ENCODE results near the gene FNDC3B.

FNDC3B gene

GRCh38 chr3:172110127-172110779, 70.9 kb downstream of the FNDC3B start:
- no peak for TF ChIP-seq CREB1 (IDR thresholded peaks at IDR 0.05; ENCODE audit: low read depth)
- no peak for TF ChIP-seq EGR1 (IDR thresholded peaks at IDR 0.05)
- no peak for TF ChIP-seq FOXM1 (IDR thresholded peaks at IDR 0.05; ENCODE audit: borderline replicate concordance, low read depth)
- no peak for TF ChIP-seq MAX (IDR thresholded peaks at IDR 0.05)
- TF ChIP-seq TEAD4 (IDR thresholded peaks at IDR 0.05) = no peak
- no peak for TF ChIP-seq TCF12 (IDR thresholded peaks at IDR 0.05; ENCODE audit: low read depth)
- TF ChIP-seq EP300 (IDR thresholded peaks at IDR 0.05; ENCODE audit: borderline replicate concordance) = no peak
- TF ChIP-seq TAF1 (IDR thresholded peaks at IDR 0.05; ENCODE audit: low read depth) = no peak
- no peak for TF ChIP-seq ZBTB7A (IDR thresholded peaks at IDR 0.05; ENCODE audit: low read depth)
- no peak for TF ChIP-seq RAD21 (IDR thresholded peaks at IDR 0.05; ENCODE audit: low read depth)

- TF ChIP-seq, protein P1, sequence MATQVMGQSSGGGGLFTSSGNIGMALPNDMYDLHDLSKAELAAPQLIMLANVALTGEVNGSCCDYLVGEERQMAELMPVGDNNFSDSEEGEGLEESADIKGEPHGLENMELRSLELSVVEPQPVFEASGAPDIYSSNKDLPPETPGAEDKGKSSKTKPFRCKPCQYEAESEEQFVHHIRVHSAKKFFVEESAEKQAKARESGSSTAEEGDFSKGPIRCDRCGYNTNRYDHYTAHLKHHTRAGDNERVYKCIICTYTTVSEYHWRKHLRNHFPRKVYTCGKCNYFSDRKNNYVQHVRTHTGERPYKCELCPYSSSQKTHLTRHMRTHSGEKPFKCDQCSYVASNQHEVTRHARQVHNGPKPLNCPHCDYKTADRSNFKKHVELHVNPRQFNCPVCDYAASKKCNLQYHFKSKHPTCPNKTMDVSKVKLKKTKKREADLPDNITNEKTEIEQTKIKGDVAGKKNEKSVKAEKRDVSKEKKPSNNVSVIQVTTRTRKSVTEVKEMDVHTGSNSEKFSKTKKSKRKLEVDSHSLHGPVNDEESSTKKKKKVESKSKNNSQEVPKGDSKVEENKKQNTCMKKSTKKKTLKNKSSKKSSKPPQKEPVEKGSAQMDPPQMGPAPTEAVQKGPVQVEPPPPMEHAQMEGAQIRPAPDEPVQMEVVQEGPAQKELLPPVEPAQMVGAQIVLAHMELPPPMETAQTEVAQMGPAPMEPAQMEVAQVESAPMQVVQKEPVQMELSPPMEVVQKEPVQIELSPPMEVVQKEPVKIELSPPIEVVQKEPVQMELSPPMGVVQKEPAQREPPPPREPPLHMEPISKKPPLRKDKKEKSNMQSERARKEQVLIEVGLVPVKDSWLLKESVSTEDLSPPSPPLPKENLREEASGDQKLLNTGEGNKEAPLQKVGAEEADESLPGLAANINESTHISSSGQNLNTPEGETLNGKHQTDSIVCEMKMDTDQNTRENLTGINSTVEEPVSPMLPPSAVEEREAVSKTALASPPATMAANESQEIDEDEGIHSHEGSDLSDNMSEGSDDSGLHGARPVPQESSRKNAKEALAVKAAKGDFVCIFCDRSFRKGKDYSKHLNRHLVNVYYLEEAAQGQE (IDR thresholded peaks at IDR 0.05; ENCODE audit: low read depth) = no peak
- TF ChIP-seq CEBPB (IDR thresholded peaks at IDR 0.05) = no peak
- TF ChIP-seq EP300 (IDR thresholded peaks at IDR 0.05; ENCODE audit: borderline replicate concordance) = no peak
- TF ChIP-seq EGR1 (IDR thresholded peaks at IDR 0.05) = no peak
- TF ChIP-seq YY1 (IDR thresholded peaks at IDR 0.05; ENCODE audit: low read depth) = no peak
- TF ChIP-seq TAF1 (IDR thresholded peaks at IDR 0.05; ENCODE audit: low read depth) = no peak
These were observed 71.8 kb downstream of the FNDC3B start for GRCh38 chr3:172111163-172111562.

DNA sequence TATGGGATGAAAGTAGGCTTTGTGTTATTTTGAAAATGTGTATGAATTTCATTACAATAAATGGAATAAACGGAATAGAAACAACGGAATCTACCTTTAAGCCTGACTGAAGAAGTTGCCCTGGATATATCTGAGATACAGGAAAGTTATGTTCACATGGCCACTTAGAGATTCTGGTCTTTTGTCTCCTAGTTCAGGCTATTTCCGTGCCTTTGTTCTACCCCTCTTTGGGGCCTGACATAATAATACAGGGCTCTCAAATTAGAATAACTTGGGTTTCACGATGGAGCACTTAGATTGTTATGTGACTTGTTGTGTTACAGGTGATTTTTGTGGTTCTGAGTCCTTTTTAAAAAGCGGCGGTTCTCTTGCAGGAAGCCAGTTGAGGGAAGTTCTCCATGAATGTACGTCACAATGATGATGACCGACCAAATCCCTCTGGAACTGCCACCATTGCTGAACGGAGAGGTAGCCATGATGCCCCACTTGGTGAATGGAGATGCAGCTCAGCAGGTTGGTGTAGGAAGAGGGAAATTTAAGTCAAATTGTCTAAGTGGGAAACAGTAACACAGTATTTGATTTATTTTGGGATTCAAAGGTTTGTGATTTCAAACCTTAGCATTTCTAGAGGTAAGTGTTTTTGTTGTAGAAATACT, 72.8 kb downstream of the FNDC3B start:
- TF ChIP-seq, protein P1 (IDR thresholded peaks at IDR 0.05; ENCODE audit: low read depth) = no peak
- TF ChIP-seq CREB1 (IDR thresholded peaks at IDR 0.05; ENCODE audit: low read depth) (no peak), YY1 (IDR thresholded peaks at IDR 0.05; ENCODE audit: low read depth) (no peak), NFIC (IDR thresholded peaks at IDR 0.05) (no peak), EP300 (IDR thresholded peaks at IDR 0.05; ENCODE audit: borderline replicate concordance) (no peak)
- TF ChIP-seq, protein P2, sequence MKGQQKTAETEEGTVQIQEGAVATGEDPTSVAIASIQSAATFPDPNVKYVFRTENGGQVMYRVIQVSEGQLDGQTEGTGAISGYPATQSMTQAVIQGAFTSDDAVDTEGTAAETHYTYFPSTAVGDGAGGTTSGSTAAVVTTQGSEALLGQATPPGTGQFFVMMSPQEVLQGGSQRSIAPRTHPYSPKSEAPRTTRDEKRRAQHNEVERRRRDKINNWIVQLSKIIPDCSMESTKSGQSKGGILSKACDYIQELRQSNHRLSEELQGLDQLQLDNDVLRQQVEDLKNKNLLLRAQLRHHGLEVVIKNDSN (IDR thresholded peaks at IDR 0.05) = no peak

- TF ChIP-seq CREB1 (IDR thresholded peaks at IDR 0.05; ENCODE audit: low read depth) = no peak
- no peak for TF ChIP-seq TEAD4 (IDR thresholded peaks at IDR 0.05)
- TF ChIP-seq TAF1 (IDR thresholded peaks at IDR 0.05; ENCODE audit: low read depth) = no peak
These were observed 73.3 kb downstream of the FNDC3B start for GRCh38 chr3:172112734-172113120.

GRCh38 chr3:172113710-172114109, 74.3 kb downstream of the FNDC3B start:
- no peak for TF ChIP-seq RAD21 (IDR thresholded peaks at IDR 0.05; ENCODE audit: low read depth)
- TF ChIP-seq TEAD4 (IDR thresholded peaks at IDR 0.05) = no peak
- TF ChIP-seq EGR1 (IDR thresholded peaks at IDR 0.05) = no peak
- TF ChIP-seq, protein P1 (IDR thresholded peaks at IDR 0.05; ENCODE audit: low read depth) = no peak
- no peak for TF ChIP-seq CEBPB (IDR thresholded peaks at IDR 0.05)
- no peak for TF ChIP-seq TAF1 (IDR thresholded peaks at IDR 0.05; ENCODE audit: low read depth)
- TF ChIP-seq ZBTB7A (IDR thresholded peaks at IDR 0.05; ENCODE audit: low read depth) = no peak
- no peak for TF ChIP-seq TCF12 (IDR thresholded peaks at IDR 0.05; ENCODE audit: low read depth)
- no peak for TF ChIP-seq YY1 (IDR thresholded peaks at IDR 0.05; ENCODE audit: low read depth)
- no peak for TF ChIP-seq FOXM1 (IDR thresholded peaks at IDR 0.05; ENCODE audit: borderline replicate concordance, low read depth)

Data from Ishikawa (cell line).